ENCODE measurements around the gene SCARB1. TPM values are rescaled to one million over a fixed set of nuclear protein-coding genes. Genes with fewer than 3 reads are reported as not detected.

Gene SCARB1
- total RNA-seq, 4 donors from 2014 or later: 15.3 to 55.3 (median 29.7) TPM

GRCh38 chr12:124808272-124808671, 55.4 kb downstream of the SCARB1 start:
- TF ChIP-seq POLR2A (IDR thresholded peaks at IDR 0.05) (no peak), EP300 (IDR thresholded peaks at IDR 0.05) (no peak), CTCF (IDR thresholded peaks at IDR 0.05) (no peak)

DNA sequence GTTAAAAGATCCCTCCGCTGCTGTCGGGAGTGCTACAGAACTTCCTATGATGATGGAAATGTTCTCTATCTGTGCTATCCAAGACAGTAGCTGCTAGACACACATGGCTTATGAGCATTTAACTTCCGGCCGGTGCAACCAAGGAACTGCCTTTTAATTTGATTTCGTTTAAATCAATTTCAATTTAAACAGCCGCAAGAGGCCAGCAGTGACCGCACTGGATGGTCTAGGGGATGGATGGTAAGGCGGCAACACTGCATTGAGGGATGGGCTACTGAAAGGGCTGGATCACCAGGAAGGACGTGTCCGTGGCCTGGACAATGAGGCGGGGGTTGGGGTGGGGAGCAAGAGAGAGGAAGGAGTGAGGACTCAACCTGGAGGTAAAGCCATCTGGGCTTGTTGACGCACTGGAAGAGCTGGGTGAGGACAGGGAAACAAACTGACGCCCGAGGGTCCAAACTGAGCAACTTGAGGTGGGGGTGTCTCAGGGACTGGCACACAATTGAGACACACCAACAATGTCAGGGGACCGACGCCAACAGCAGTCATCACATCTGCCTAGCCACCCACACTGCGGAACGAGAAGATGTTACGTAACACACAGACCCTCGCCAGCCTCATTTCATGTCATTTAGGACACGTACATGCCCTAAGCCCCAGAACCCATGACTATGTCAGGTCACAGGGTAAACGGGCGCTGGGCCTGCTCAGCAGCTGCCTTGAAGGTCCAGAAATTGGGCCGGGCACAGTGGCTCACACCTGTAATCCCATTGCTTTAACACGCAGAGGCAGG, 57.6 kb downstream of the SCARB1 start:
- no peak for TF ChIP-seq CTCF (IDR thresholded peaks at IDR 0.05)
- no peak for TF ChIP-seq EP300 (IDR thresholded peaks at IDR 0.05)
- Histone ChIP-seq H3K4me3 (no peak overlapping the region), H3K9me3 (no peaks in the 10 kb centered on the region)

More at GRCh38 chr12:124808272-124808671, 55.4 kb downstream of the SCARB1 start:
- Histone ChIP-seq H3K36me3 (peaks cover 0 to 66% (median 0%) of the 10 kb centered on the region in 3 donors), H3K4me1 (peaks cover 0 to 8% (median 0%) of the 10 kb centered on the region in 4 donors), H3K27ac (no peak overlapping the region), H3K4me3 (no peak overlapping the region), H3K27me3 (no peaks in the 10 kb centered on the region), H3K9me3 (peaks cover 0 to 3% (median 0%) of the 10 kb centered on the region in 4 donors)
- DNase-seq (ENCODE audit: low spot score in 2 of 2): no peak
- 50 to 85% methylated on average over 2 of the region's 2 CpGs for WGBS, 2 donors

GRCh38 chr12:124805050-124805449, 58.6 kb downstream of the SCARB1 start:
- no peak overlapping the region for H3K27ac ChIP-seq
- H3K4me3 ChIP-seq: no peak overlapping the region
- no peaks in the 10 kb centered on the region for H3K9me3 ChIP-seq
- peaks cover 0 to 8% (median 0%) of the 10 kb centered on the region in 4 donors for H3K4me1 ChIP-seq
- no peaks in the 10 kb centered on the region for H3K27me3 ChIP-seq
- no peak for DNase-seq (ENCODE audit: low spot score in 2 of 2)
- no peak for TF ChIP-seq EP300 (IDR thresholded peaks at IDR 0.05)
- no peak for TF ChIP-seq POLR2A (IDR thresholded peaks at IDR 0.05)
- no peak for TF ChIP-seq CTCF (IDR thresholded peaks at IDR 0.05)
- H3K36me3 ChIP-seq: peaks cover 0 to 67% (median 0%) of the 10 kb centered on the region in 3 donors
- WGBS, 2 donors: 84 to 88% methylated on average over 3 of the region's 3 CpGs

More for the DNA sequence above, 57.6 kb downstream of the SCARB1 start:
- DNase-seq (ENCODE audit: low spot score in 2 of 2): no peak
- peak overlapping the region in 1 of 4 donors; percentile 58 for H3K27ac ChIP-seq
- no peaks in the 10 kb centered on the region for H3K27me3 ChIP-seq
- H3K36me3 ChIP-seq: peaks cover 0 to 61% (median 0%) of the 10 kb centered on the region in 3 donors
- WGBS, 2 donors: 89 to 91% methylated on average over 25 of the region's 25 CpGs
- peaks cover 0 to 8% (median 0%) of the 10 kb centered on the region in 4 donors for H3K4me1 ChIP-seq

- no peaks in the 10 kb centered on the region for H3K9me3 ChIP-seq
- H3K27me3 ChIP-seq: no peaks in the 10 kb centered on the region
- DNase-seq (ENCODE audit: low spot score in 2 of 2): peak in 1 of 2 donors; percentile 16
- peak in 1 of 2 donors; percentile 60 for TF ChIP-seq EP300 (IDR thresholded peaks at IDR 0.05)
- no peak for TF ChIP-seq POLR2A (IDR thresholded peaks at IDR 0.05)
- H3K4me1 ChIP-seq: peaks cover 0 to 8% (median 0%) of the 10 kb centered on the region in 4 donors
- WGBS, 2 donors: 59 to 84% methylated on average over 6 to 9 of the region's 9 CpGs
- H3K4me3 ChIP-seq: no peak overlapping the region
- peaks cover 0 to 67% (median 0%) of the 10 kb centered on the region in 3 donors for H3K36me3 ChIP-seq
- H3K27ac ChIP-seq: peak overlapping the region in 1 of 4 donors; percentile 18
Observed at GRCh38 chr12:124804011-124804621, 59.5 kb downstream of the SCARB1 start.

- peaks cover 0 to 8% (median 0%) of the 10 kb centered on the region in 4 donors for H3K4me1 ChIP-seq
- DNase-seq (ENCODE audit: low spot score in 2 of 2): no peak
- TF ChIP-seq POLR2A (IDR thresholded peaks at IDR 0.05): no peak
- no peak for TF ChIP-seq CTCF (IDR thresholded peaks at IDR 0.05)
- TF ChIP-seq EP300 (IDR thresholded peaks at IDR 0.05): no peak
- H3K27me3 ChIP-seq: no peaks in the 10 kb centered on the region
- 91 to 92% methylated on average over 12 to 14 of the region's 14 CpGs for WGBS, 2 donors
- peaks cover 0 to 71% (median 0%) of the 10 kb centered on the region in 3 donors for H3K36me3 ChIP-seq
- H3K4me3 ChIP-seq: no peak overlapping the region
- H3K9me3 ChIP-seq: no peaks in the 10 kb centered on the region
- H3K27ac ChIP-seq: no peak overlapping the region
Observed at GRCh38 chr12:124802361-124802760, 61.3 kb downstream of the SCARB1 start.

All from tibial nerve (tissue), 4 donors.